GM18498 (cell line): ENCODE measurements around the gene SART3.
"Not testable (repeated sequence)": the region's sequence is repeated elsewhere in the genome, so short reads cannot be mapped to it uniquely, and the experiment has no call there.

ENCODE experiments used
- ATAC-seq: cut with Tn5 transposase; IDR thresholded peaks from one replicate; pipeline ENCODE4 v1.9.1; 2021; ENCODE audit warnings: mild to moderate bottlenecking, moderate library complexity; ENCODE audit not compliant: unreplicated experiment

Gene SART3

DNA sequence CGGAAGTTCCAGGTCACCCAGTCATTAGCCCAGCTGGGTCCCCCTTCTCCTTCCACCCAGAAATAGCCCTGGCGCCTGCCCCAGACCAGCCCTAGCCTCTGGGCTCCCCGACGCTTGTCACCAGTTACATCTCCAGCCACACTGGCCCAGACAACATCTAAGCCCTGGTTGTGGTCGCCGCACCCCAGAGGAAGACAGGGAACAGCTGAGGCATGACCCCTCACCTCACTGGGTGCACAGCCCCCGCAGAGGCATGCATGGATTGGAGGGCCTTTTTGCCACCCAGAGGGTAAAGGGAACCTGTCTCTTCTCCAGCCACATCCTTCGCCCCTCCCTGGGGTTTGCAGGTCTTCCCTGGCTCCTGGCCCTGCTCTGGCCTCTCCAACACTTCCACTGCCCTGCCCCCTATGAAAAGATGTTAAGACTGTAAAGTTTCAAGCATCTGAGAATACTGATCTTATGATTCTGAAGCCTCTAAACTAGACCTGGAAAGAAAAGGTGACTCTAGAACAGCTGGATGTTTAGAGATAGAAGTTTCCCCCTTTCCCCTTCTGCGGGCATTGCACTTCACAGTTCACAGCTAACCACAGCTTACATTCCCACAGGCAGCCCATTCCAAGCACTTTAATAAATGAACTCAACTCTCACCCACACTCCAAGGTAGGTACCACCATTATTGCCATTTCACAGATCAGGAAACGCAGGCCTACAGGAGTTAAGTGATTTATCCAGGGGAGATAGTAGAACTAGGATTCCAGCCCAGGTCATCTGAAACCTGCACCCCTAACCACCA is 22.2 kb upstream of the SART3 start:
- ATAC-seq, result no peak

GRCh38 chr12:108582509-108582908 is 21.5 kb upstream of the SART3 start:
- ATAC-seq, result no peak

GRCh38 chr12:108581311-108582227 is 20.6 kb upstream of the SART3 start:
- ATAC-seq, result no peak

GRCh38 chr12:108580531-108580930 is 19.6 kb upstream of the SART3 start:
- ATAC-seq, result no peak

DNA sequence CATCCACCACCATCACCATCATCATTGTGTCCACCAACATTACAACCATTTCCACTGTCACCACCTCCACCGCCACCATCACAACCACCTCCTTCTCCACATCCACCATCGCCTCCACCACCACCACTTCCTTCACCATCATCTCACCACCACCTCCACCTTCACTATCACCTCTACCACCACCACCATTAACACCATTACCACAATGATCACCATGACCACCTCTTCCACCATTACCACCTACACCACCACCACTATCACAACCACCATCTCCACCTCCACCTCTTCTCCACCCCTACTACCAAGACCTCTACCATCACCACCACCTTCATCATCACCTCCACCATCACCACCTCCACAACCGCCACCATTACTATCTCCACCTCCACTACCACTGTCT is 17.8 kb upstream of the SART3 start:
- ATAC-seq, result no peak

DNA sequence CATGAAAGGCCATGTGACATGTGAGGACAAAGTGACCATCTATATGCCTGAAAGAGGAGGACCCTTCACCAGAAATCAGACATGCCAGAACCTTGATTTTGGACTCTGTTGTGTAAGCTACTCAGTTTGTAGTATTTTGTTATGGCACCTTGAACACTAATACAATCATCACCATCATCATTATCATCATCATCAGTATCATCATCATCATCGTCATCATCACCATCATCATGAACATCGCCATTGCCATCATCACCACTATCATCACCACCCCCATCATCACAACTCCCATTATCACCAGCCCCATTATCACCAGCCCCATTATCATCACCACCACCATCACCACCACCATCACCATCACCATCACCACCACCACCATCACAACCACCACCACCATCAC is 17.3 kb upstream of the SART3 start:
- no peak for ATAC-seq

- ATAC-seq, result no peak
Observed at GRCh38 chr12:108577458-108577857, 16.5 kb upstream of the SART3 start.

DNA sequence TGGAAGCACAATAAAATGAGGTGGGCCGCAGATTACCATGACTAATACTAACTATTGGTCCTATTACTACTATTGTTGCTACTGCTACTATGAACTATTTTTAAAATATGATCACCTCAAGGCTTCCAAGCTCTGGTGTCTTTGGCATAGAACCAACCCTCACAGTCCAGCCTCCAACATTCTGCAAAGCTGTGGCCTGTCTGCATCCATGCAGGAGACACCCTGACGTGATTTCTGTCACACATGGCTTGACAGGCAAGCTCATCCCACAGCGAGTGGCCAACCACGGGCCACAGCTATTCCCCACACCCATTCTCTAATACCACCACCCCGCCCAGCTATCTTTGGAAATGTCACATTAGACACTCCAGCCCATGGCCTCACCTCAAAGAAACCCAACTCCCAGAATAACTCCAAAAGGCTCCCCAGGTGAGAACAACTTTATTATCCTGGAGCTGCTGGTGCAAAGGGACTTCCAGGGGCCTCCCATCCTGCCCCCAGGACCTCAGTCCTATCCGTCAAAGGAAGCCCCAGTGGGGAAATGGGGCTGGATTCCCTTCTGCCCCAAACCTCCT is 15.8 kb upstream of the SART3 start:
- ATAC-seq, result no peak

- ATAC-seq, result no peak
Observed at GRCh38 chr12:108575199-108575912, 14.4 kb upstream of the SART3 start.

DNA sequence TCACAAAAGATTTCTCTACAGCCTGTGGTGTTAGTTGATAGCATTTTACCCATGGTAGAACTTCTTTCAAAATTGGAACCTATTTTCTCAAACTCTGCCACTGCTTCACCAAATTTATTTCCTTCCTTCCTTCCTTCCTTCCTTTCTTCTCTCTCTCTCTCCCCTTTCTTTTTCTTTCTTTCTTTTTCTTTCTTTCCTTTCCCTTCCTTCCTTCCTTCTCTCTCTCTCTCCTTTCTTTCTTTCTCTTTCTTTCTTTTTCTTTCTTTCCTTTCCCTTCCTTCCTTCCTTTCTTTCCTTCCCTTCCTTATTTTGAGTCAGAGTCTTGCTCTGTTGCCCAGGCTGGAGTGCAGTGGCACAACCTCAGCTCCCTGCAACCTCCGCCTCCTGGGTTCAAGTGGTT is 13.3 kb upstream of the SART3 start:
- ATAC-seq, result not testable (repeated sequence)

GRCh38 chr12:108573317-108573716 is 12.3 kb upstream of the SART3 start:
- peak; percentile 26 for ATAC-seq

GRCh38 chr12:108572166-108572790 is 11.3 kb upstream of the SART3 start:
- no peak for ATAC-seq

GRCh38 chr12:108571609-108572165 is 10.7 kb upstream of the SART3 start:
- no peak for ATAC-seq

- no peak for ATAC-seq
Observed at GRCh38 chr12:108570743-108571608, 10.0 kb upstream of the SART3 start.

DNA sequence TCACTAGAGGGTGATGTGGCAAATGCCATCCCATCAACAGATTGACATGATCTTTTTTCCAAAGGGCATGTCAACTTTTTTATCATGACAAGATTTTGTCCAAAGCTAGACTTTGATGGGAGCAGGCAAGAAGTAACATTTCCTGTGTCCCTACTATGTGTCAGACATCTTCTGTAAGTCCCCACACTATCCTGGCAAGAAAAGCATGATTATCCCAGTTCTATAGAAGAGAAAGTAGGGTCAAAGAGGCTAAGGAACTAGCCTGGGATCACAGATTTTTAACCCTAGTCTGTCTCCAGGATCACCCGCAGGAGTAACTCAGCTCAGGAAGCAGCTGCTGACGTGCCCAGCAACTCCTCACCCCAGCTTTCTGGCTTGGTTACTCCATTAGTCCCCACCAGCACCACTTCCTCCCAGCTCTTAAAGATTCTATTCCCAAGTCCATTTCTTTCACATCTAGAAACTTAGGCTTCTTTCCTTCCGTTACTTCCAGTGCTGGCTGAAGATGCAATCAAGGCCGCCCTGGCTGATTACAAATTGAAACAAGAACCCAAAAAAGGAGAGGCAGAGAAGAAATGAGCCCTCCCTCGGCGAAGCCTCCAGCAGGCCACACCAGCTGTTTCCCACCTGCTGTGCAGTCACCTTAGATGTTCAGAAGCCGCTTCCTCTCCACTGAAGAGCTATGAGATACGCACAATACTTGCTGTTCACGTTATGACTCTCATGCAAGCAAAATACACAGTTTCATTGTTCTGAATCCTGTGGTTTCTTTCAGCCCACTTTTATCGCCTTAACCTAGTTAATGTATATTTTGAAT is 7.6 kb upstream of the SART3 start:
- peak; percentile 78 for ATAC-seq

GRCh38 chr12:108567406-108568337 is 6.7 kb upstream of the SART3 start:
- ATAC-seq, result no peak

GRCh38 chr12:108566452-108566851 is 5.5 kb upstream of the SART3 start:
- no peak for ATAC-seq
